Muscle layer of duodenum (tissue), 2 donors: ENCODE data around the gene NELFB.
A peak's percentile ranks its signal among the peaks of the same experiment; 100 is the strongest.

ENCODE experiments used
- H3K27ac ChIP-seq: one replicate; pipeline ENCODE4 v1.7.0; 2013; ENCODE audit warnings: mild to moderate bottlenecking, low read length
- H3K27me3 ChIP-seq: one replicate; pipeline ENCODE4 v1.7.0; 2013; ENCODE audit warnings: low read depth, mild to moderate bottlenecking, control low read depth, low read length
- H3K36me3 ChIP-seq, 2 donors: one replicate each; pipeline ENCODE4 v1.7.0; 2013; ENCODE audit warnings: low read length in 2 of 2, control low read depth in 1 of 2, mild to moderate bottlenecking in 1 of 2; ENCODE audit not compliant: insufficient read depth in 2 of 2, control insufficient read depth in 1 of 2
- H3K4me1 ChIP-seq, 2 donors: one replicate each; pipeline ENCODE4 v1.7.0; 2013; ENCODE audit warnings: low read length in 2 of 2, mild to moderate bottlenecking in 2 of 2, control low read depth in 1 of 2, moderate library complexity in 1 of 2; ENCODE audit not compliant: insufficient read depth in 2 of 2, control insufficient read depth in 1 of 2
- H3K4me3 ChIP-seq, 2 donors: one replicate each; pipeline ENCODE4 v1.7.0; 2013; ENCODE audit warnings: low read length in 2 of 2, low read depth in 1 of 2, mild to moderate bottlenecking in 1 of 2
- H3K9me3 ChIP-seq, 2 donors: one replicate each; pipeline ENCODE4 v1.7.0; 2013; ENCODE audit warnings: low read length in 2 of 2, control low read depth in 1 of 2, mild to moderate bottlenecking in 1 of 2; ENCODE audit not compliant: control insufficient read depth in 1 of 2
- donor health status: healthy.

Gene NELFB

GRCh38 chr9:137313956-137314560 is 58.9 kb downstream of the NELFB start:
- no peaks in the 10 kb centered on the region for H3K27me3 ChIP-seq
- peaks cover 0 to 18% of the 10 kb centered on the region in 2 donors for H3K4me1 ChIP-seq
- no peaks in the 10 kb centered on the region for H3K36me3 ChIP-seq
- H3K4me3 ChIP-seq: no peak overlapping the region
- H3K9me3 ChIP-seq: no peaks in the 10 kb centered on the region
- no peak overlapping the region for H3K27ac ChIP-seq

- Histone ChIP-seq H3K27me3 (no peaks in the 10 kb centered on the region), H3K9me3 (no peaks in the 10 kb centered on the region), H3K27ac (no peak overlapping the region), H3K4me3 (no peak overlapping the region), H3K36me3 (no peaks in the 10 kb centered on the region), H3K4me1 (peaks cover 0 to 18% of the 10 kb centered on the region in 2 donors)
These were observed 59.7 kb downstream of the NELFB start for GRCh38 chr9:137314561-137315560.

- Histone ChIP-seq H3K9me3 (no peaks in the 10 kb centered on the region), H3K4me3 (peak overlapping the region in 1 of 2 donors; percentile 50), H3K36me3 (no peaks in the 10 kb centered on the region), H3K27ac (no peak overlapping the region), H3K4me1 (peaks cover 0 to 18% of the 10 kb centered on the region in 2 donors), H3K27me3 (no peaks in the 10 kb centered on the region)
These were observed 60.5 kb downstream of the NELFB start for GRCh38 chr9:137315581-137316011.

GRCh38 chr9:137316012-137316981 is 61.2 kb downstream of the NELFB start:
- H3K9me3 ChIP-seq: no peaks in the 10 kb centered on the region
- no peak overlapping the region for H3K27ac ChIP-seq
- H3K4me3 ChIP-seq: peak overlapping the region in 1 of 2 donors; percentile 50
- H3K36me3 ChIP-seq: no peaks in the 10 kb centered on the region
- no peaks in the 10 kb centered on the region for H3K27me3 ChIP-seq
- H3K4me1 ChIP-seq: peaks cover 0 to 23% of the 10 kb centered on the region in 2 donors

GRCh38 chr9:137317021-137317717 is 62.0 kb downstream of the NELFB start:
- H3K36me3 ChIP-seq: no peaks in the 10 kb centered on the region
- no peaks in the 10 kb centered on the region for H3K9me3 ChIP-seq
- peaks cover 0 to 23% of the 10 kb centered on the region in 2 donors for H3K4me1 ChIP-seq
- H3K27ac ChIP-seq: no peak overlapping the region
- H3K4me3 ChIP-seq: no peak overlapping the region
- no peaks in the 10 kb centered on the region for H3K27me3 ChIP-seq

GRCh38 chr9:137317718-137318511 is 62.8 kb downstream of the NELFB start:
- Histone ChIP-seq H3K9me3 (no peaks in the 10 kb centered on the region), H3K4me1 (peaks cover 0 to 23% of the 10 kb centered on the region in 2 donors), H3K27me3 (no peaks in the 10 kb centered on the region), H3K4me3 (no peak overlapping the region), H3K36me3 (no peaks in the 10 kb centered on the region), H3K27ac (no peak overlapping the region)

GRCh38 chr9:137318602-137319001 is 63.5 kb downstream of the NELFB start:
- H3K27me3 ChIP-seq: no peaks in the 10 kb centered on the region
- no peaks in the 10 kb centered on the region for H3K9me3 ChIP-seq
- H3K27ac ChIP-seq: no peak overlapping the region
- peaks cover 0 to 23% of the 10 kb centered on the region in 2 donors for H3K4me1 ChIP-seq
- H3K36me3 ChIP-seq: no peaks in the 10 kb centered on the region
- H3K4me3 ChIP-seq: no peak overlapping the region

GRCh38 chr9:137319011-137319738 is 64.0 kb downstream of the NELFB start:
- Histone ChIP-seq H3K27ac (no peak overlapping the region), H3K36me3 (no peaks in the 10 kb centered on the region), H3K27me3 (no peaks in the 10 kb centered on the region), H3K9me3 (no peaks in the 10 kb centered on the region), H3K4me3 (no peak overlapping the region), H3K4me1 (peaks cover 0 to 23% of the 10 kb centered on the region in 2 donors)

GRCh38 chr9:137319739-137320551 is 64.8 kb downstream of the NELFB start:
- Histone ChIP-seq H3K27me3 (no peaks in the 10 kb centered on the region), H3K36me3 (no peaks in the 10 kb centered on the region), H3K27ac (no peak overlapping the region), H3K4me1 (peaks cover 0 to 23% of the 10 kb centered on the region in 2 donors), H3K4me3 (no peak overlapping the region), H3K9me3 (no peaks in the 10 kb centered on the region)
